T-helper 2 cell treated with Interferon-gamma antibody and Interleukin-4, amounts not matched to agents 5 μg/mL and 100 μg/mL, for 36 hours (primary cell): ENCODE data around the gene CRB2.
"Not testable (repeated sequence)": the region's sequence is repeated elsewhere in the genome, so short reads cannot be mapped to it uniquely, and the experiment has no call there.

Experiments used
- DNase-seq: peaks from one replicate; pipeline ENCODE4 v3.0.0; 2021; ENCODE audit warnings: low spot score
- H3K27ac Mint-ChIP-seq: one replicate; pipeline ENCODE4 v1.8.0; 2021; ENCODE audit warnings: mild to moderate bottlenecking, mixed read lengths
- H3K27me3 Mint-ChIP-seq: one replicate; pipeline ENCODE4 v1.8.0; 2021; ENCODE audit warnings: low read depth, mixed read lengths
- H3K36me3 Mint-ChIP-seq: one replicate; pipeline ENCODE4 v1.8.0; 2021; ENCODE audit warnings: low read depth, mixed read lengths
- H3K4me1 Mint-ChIP-seq: one replicate; pipeline ENCODE4 v1.8.0; 2021; ENCODE audit warnings: low read depth, mixed read lengths
- H3K4me3 Mint-ChIP-seq: one replicate; pipeline ENCODE4 v1.8.0; 2022; ENCODE audit warnings: mild to moderate bottlenecking, moderate library complexity, mixed read lengths
- H3K9me3 Mint-ChIP-seq: one replicate; pipeline ENCODE4 v1.8.0; 2021; ENCODE audit warnings: mixed read lengths

The CRB2 gene

DNA sequence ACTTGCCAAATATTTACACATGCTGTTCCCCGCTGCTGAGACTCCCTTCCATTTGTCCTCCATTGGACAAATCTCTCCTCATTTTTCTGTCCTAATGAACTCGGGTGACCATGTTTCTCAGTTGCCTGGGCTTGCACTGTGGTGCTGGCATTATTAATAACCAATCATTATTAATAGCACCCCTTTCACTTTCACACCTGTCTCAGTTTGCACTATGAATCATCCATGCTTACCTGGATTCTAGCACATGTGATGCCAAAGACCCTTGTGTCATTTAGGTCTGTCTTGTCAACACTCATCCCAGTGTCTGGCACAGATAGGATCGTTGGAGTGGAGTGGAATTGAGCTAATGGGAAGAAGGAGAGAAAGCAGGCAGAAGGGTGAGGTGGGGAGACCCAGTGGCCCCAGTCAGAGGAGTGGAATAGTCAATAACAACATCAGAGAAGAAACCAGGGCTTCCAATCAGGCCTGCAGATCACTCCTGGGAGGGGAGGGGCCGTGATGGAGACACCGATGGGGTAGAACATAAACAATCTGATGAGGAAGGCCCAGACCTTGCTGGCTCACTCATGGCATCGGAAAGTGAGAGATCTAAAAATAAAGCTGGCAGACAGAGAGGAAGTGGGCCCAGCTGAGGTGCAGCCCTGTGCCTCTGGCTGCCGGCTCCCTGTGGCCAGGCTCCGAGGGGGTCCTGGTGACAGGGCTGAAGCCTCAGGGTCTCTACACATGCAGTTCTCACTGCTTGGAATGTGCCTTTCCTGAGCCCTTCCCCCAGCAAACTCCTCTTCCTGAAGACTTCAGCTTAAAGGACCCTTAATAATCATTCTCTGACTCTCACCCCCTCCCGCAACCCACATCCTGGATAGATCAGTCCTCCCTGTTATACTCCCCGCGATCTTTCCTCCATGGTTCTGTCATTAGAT, 33.5 kb upstream of the CRB2 start:
- no peaks in the 10 kb centered on the region for H3K27me3 Mint-ChIP-seq
- H3K9me3 Mint-ChIP-seq: no peaks in the 10 kb centered on the region
- peak overlapping the region; percentile 68 for H3K4me3 Mint-ChIP-seq
- peak; percentile 59 for DNase-seq
- no peaks in the 10 kb centered on the region for H3K36me3 Mint-ChIP-seq
- H3K4me1 Mint-ChIP-seq: peaks cover 51% of the 10 kb centered on the region
- peak overlapping the region; percentile 87 for H3K27ac Mint-ChIP-seq

GRCh38 chr9:123323196-123324013, 32.6 kb upstream of the CRB2 start:
- H3K4me1 Mint-ChIP-seq: peaks cover 47% of the 10 kb centered on the region
- H3K36me3 Mint-ChIP-seq: no peaks in the 10 kb centered on the region
- peak overlapping the region; percentile 68 for H3K4me3 Mint-ChIP-seq
- DNase-seq: no peak
- H3K27ac Mint-ChIP-seq: peak overlapping the region; percentile 87
- H3K9me3 Mint-ChIP-seq: no peaks in the 10 kb centered on the region
- no peaks in the 10 kb centered on the region for H3K27me3 Mint-ChIP-seq

- Mint-ChIP-seq H3K9me3 (no peaks in the 10 kb centered on the region), H3K27ac (no peak overlapping the region), H3K4me3 (no peak overlapping the region), H3K36me3 (no peaks in the 10 kb centered on the region), H3K27me3 (no peaks in the 10 kb centered on the region), H3K4me1 (peaks cover 45% of the 10 kb centered on the region)
- no peak for DNase-seq
Measured at GRCh38 chr9:123324767-123325183, 31.2 kb upstream of the CRB2 start.

- Mint-ChIP-seq H3K4me1 (peaks cover 38% of the 10 kb centered on the region), H3K9me3 (no peaks in the 10 kb centered on the region), H3K27ac (no peak overlapping the region), H3K27me3 (no peaks in the 10 kb centered on the region), H3K36me3 (no peaks in the 10 kb centered on the region), H3K4me3 (no peak overlapping the region)
- DNase-seq: no peak
Measured at GRCh38 chr9:123326187-123326586, 29.8 kb upstream of the CRB2 start.

DNA sequence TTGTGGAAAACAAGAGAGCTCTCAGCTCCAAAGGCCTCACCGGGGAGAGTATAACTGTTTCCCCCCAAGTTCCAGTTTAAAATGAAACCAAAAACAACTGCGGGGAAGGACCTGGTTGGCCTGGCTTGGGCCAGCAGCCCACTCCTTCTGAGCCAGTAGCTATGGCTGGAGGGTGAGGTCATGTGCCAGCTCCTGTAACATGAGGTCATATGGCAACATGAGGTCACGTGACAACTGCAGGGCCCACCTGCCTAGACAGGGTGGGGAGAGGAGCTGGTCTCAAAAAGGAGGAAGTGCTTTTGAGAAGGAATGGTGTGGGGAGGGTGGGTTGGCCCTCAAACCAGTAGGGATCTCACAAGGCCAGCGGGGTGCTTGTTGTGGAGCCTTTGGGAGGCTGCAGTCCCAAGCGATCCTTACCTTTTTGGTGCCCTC, 29.3 kb upstream of the CRB2 start:
- Mint-ChIP-seq H3K4me3 (no peak overlapping the region), H3K4me1 (peaks cover 33% of the 10 kb centered on the region), H3K27me3 (no peaks in the 10 kb centered on the region), H3K36me3 (no peaks in the 10 kb centered on the region), H3K27ac (no peak overlapping the region), H3K9me3 (no peaks in the 10 kb centered on the region)
- DNase-seq: no peak

DNA sequence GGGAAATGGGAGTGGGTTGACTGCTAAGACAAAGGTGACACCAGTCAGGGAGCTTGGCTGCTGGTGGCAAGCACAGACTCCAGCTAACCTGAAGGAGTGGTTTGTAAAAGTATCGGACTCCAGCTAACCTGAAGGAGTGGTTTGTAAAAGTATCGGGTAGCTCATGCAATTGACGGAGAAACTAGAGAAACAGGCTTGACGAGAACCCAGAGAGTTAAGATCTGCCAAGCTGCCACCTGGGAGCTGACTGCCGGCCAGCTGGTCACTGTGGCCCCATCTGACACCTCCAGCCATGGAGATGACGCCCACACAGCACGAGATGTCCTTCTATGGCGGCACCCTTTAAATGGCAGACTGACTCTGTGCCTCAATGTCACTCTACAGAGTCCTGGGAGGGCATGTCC, 28.3 kb upstream of the CRB2 start:
- H3K4me1 Mint-ChIP-seq: peaks cover 23% of the 10 kb centered on the region
- DNase-seq: no peak
- no peak overlapping the region for H3K27ac Mint-ChIP-seq
- no peaks in the 10 kb centered on the region for H3K36me3 Mint-ChIP-seq
- H3K27me3 Mint-ChIP-seq: no peaks in the 10 kb centered on the region
- no peak overlapping the region for H3K4me3 Mint-ChIP-seq
- H3K9me3 Mint-ChIP-seq: no peaks in the 10 kb centered on the region

DNA sequence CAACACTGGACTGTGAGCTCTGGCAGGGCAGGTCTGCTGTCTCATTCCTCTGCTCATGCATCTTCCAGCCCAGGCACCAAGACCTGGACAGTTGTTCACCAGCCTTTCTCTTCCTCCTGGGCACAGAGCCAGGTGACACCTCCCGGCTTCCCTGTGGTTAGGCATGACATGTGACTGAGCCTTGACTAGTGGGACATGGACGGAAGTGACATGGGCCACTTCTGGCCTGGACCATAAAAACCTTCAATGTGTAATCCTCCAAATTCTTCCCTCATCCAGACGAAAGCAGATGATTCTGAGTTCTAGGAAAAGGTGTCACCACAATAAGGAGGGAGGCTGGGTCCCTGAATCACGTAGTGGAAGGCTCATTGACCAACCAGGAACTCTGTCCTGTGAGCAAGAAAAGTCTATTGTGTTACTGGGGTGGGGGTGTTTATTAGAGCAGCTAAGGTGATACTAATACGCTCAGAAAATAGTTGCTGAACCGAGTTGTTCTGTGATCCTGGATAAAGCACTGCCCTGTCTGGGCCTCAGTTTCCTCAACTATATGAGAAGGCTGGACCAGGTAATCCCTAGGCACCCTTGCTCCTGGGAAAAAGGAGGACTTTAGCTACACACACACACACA, 26.6 kb upstream of the CRB2 start:
- H3K36me3 Mint-ChIP-seq: no peaks in the 10 kb centered on the region
- H3K27ac Mint-ChIP-seq: no peak overlapping the region
- H3K27me3 Mint-ChIP-seq: no peaks in the 10 kb centered on the region
- H3K4me3 Mint-ChIP-seq: no peak overlapping the region
- H3K4me1 Mint-ChIP-seq: peaks cover 14% of the 10 kb centered on the region
- DNase-seq: no peak
- no peaks in the 10 kb centered on the region for H3K9me3 Mint-ChIP-seq

- no peak for DNase-seq
- Mint-ChIP-seq H3K27me3 (no peaks in the 10 kb centered on the region), H3K9me3 (no peaks in the 10 kb centered on the region), H3K36me3 (no peaks in the 10 kb centered on the region), H3K4me3 (no peak overlapping the region), H3K27ac (no peak overlapping the region), H3K4me1 (peaks cover 6% of the 10 kb centered on the region)
Measured at GRCh38 chr9:123331346-123332060, 24.5 kb upstream of the CRB2 start.

GRCh38 chr9:123333058-123333669, 22.8 kb upstream of the CRB2 start:
- not testable (repeated sequence) for DNase-seq, H3K27me3 Mint-ChIP-seq, H3K9me3 Mint-ChIP-seq, H3K36me3 Mint-ChIP-seq, H3K4me3 Mint-ChIP-seq, H3K27ac Mint-ChIP-seq
- peaks cover 15% of the 10 kb centered on the region for H3K4me1 Mint-ChIP-seq

DNA sequence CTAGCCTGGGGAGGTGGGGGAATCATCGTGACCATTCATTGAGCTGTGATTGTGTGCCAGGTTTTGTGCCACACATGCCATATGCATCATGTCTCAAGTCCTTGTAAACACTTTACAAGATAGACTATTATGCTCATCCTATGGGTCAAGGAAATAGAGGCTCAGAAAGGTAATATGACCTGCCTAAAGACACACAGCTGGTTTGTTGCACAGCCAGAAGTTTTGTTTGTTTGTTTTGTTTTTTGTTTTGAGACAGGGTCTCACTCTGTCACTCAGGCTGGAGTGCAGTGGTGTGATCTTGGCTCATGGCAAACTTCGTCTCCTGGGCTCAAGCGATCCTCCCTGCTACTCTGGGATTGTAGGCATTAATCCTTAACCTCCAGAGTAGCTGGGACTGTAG, 21.4 kb upstream of the CRB2 start:
- no peak for DNase-seq
- peaks cover 22% of the 10 kb centered on the region for H3K4me1 Mint-ChIP-seq
- no peaks in the 10 kb centered on the region for H3K36me3 Mint-ChIP-seq
- H3K27ac Mint-ChIP-seq: no peak overlapping the region
- H3K27me3 Mint-ChIP-seq: no peaks in the 10 kb centered on the region
- no peaks in the 10 kb centered on the region for H3K9me3 Mint-ChIP-seq
- H3K4me3 Mint-ChIP-seq: no peak overlapping the region

DNA sequence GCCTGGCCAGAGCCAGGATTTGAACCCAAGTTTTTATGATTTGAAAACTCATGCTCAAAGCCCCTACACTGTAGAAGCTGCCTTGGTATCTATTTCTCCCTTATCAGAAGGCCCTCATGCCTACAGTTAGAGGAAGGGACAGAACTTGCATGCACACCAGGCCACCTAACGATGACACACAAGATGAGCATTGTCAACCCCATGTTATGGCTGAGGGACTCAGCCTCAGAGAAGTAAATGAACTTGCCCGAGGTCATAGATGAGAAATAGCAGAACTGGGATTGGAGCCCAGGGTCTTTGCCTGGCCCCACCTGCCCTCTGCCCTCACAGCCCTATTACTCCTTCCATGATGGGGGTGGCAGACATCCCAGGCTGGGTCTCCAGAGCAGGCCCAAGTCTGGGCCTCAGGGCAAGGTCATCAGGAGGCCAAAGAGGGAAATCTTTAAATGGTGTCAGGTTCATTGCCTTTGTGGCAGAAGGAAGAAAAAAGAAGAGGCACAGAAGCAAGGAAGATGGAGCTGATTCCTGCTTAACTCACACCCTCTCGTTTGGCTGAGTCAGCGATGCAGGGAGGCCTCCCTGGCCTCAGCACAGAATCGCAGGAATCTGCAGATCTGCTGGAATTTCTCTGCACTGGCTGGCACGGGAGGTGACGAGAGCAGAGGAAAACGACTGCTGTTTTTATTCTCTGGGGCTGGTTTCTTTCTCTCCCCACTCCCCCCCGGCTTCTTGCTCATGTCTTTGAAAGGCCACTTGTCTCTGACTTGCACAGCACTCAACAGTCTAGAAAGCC, 20.6 kb upstream of the CRB2 start:
- Mint-ChIP-seq H3K27ac (no peak overlapping the region), H3K9me3 (no peaks in the 10 kb centered on the region), H3K4me1 (peaks cover 29% of the 10 kb centered on the region), H3K27me3 (no peaks in the 10 kb centered on the region), H3K36me3 (no peaks in the 10 kb centered on the region), H3K4me3 (no peak overlapping the region)
- no peak for DNase-seq

DNA sequence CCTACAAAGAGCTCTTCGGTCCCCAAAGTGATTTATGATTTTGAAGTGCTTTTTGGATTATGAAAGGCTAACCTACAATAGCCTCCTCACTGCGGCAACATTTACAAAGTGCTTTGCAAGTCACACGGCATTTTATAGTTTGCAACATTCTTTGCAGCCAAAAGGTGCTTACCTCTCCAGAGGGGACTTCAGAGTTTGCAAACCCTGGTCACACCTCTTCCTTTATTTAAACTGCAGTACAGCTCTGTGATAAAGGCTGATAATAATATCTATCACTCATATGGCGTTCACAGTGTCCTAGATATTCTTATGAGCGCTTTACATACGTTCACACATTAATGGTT, 20.0 kb upstream of the CRB2 start:
- Mint-ChIP-seq H3K27me3 (no peaks in the 10 kb centered on the region), H3K36me3 (no peaks in the 10 kb centered on the region), H3K4me3 (no peak overlapping the region), H3K4me1 (peaks cover 33% of the 10 kb centered on the region), H3K9me3 (no peaks in the 10 kb centered on the region), H3K27ac (no peak overlapping the region)
- no peak for DNase-seq

GRCh38 chr9:123336449-123336848, 19.5 kb upstream of the CRB2 start:
- H3K9me3 Mint-ChIP-seq: no peaks in the 10 kb centered on the region
- no peak overlapping the region for H3K27ac Mint-ChIP-seq
- H3K4me3 Mint-ChIP-seq: no peak overlapping the region
- no peak for DNase-seq
- no peaks in the 10 kb centered on the region for H3K36me3 Mint-ChIP-seq
- H3K4me1 Mint-ChIP-seq: peaks cover 38% of the 10 kb centered on the region
- H3K27me3 Mint-ChIP-seq: no peaks in the 10 kb centered on the region
